ENCODE measurements around the gene ABCC3.

The ABCC3 gene

DNA sequence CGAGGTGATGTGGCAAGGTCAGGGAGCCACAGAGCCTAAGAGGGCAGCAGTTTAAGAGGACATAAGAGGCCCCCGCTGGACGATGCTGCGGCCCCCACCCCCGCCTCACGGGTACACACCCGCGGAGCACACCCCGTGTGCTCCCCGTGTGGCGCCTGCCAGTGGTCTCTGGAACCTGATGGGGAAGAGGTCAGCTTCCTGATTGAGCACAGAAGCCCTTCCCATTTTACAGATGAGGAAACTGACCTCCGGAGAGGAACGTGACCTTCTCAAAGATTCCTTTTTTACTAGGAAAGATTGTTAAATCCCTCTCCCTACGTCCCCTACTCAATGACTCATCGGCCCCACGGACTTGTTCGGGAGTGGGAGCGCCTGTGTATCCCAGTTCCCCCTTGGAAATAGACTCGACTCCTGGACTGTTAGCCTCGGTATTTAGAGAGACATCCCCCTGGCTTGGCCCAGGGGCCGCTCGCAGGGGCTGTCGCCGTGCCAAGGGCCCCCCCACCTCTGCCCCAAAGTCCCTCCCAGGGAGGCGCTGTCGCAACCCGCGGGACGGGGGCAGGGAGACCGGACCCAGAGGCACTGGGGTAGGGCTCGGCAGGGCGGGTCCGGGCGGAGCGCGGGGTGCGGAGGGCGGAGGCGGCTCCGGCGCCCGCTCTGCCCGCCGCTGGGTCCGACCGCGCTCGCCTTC lies at the start of gene ABCC3:
ABCC3 (plus strand) TSS at position 658 of the 691 bp plus-strand sequence. CDS start 56 bp downstream, outside the sequence.
- in situ Hi-C loops (cut with MboI; ENCODE audit: low sequenced_read_pairs) = no loop called here

DNA sequence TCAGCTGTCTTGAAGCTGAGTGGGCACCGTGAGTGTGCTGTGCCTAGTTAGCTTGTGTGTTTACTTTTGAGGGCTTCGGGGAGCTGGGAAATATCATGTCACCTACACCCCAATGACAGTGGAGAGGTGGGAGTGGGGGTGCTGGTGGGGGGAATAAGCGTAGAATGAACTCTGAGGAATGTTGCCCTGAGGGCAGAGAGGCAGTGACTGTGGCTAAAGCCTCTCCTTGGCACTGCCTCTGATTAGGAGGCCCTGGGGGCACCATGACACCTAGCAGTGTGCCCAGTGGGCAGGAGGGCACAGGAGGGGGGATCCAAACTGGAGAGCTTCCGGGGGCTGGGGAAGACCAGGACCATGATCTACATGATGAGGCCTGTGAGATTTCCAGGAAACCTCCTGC lies 49.3 kb upstream of the ABCC3 start:
- in situ Hi-C loops (cut with MboI; ENCODE audit: low sequenced_read_pairs) = no loop called here

- in situ Hi-C loops (cut with MboI; ENCODE audit: low sequenced_read_pairs) = no loop called here
Observed at GRCh38 chr17:50585891-50586290, 48.8 kb upstream of the ABCC3 start.

GRCh38 chr17:50586421-50587247 lies 48.0 kb upstream of the ABCC3 start:
- in situ Hi-C loops (cut with MboI; ENCODE audit: low sequenced_read_pairs) = no loop called here

GRCh38 chr17:50587571-50587970 lies 47.1 kb upstream of the ABCC3 start:
- in situ Hi-C loops (cut with MboI; ENCODE audit: low sequenced_read_pairs) = no loop called here

DNA sequence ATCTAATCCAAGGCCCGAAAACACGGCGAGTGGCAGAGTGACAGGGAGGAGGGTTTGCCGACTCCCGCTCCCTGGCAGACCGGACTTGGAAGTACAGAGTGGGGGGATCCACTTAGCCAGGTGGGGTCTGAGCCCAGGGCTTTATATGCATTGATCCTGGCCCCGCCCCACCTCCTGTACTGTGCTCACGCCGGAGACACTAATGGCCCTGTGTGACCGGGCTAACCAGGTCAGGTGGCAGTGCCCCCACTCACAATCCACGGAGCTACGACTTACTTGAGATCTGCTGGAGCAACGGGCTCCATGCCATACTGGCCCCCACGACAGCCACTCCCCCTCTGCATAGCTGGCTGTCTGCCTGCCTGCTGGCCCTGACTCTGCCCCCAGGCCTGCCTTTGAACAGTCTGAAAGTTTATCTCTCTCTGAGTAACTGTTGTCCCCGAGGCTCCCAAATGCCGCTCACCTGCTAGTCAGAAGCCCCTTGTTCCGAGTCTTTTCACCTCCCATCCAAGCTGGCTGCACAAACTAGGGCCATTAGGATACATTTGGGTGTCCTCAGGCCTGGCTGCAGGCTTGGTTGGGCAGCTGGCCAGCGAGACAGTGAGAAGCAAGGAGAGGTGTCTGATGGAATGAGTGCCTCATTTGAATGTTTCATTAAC lies 46.2 kb upstream of the ABCC3 start:
- in situ Hi-C loops (cut with MboI; ENCODE audit: low sequenced_read_pairs) = no loop called here

DNA sequence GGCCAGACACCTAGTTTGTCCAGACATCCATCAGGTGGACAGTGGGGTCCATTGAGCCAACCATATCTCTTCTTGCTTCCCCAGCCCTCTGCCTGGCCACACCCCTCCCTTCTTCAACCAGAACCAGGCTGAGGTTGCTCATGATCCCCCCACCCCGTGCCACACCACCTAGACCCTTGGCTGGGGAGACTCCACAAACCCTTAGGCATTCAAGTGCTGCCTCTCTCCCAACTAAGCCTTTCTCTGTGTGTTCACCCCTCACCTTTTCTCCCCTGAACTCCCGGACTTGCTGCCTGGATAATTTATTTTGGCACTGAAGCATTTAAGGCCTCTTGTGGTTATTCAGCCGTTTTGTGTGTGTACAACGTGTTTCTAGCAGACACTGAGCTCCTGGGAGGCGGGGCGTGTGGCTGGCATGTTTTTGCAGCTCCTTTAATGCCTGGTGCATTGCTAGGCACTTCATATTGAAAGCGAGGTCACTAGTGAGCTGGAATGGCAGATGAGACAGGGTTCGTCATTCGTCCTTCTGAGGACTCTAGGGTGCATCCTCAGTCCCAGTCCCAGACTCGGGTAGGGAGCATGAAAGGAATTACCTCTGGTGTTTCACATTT lies 45.5 kb upstream of the ABCC3 start:
- in situ Hi-C loops (cut with MboI; ENCODE audit: low sequenced_read_pairs) = no loop called here

- in situ Hi-C loops (cut with MboI; ENCODE audit: low sequenced_read_pairs) = no loop called here
Observed at GRCh38 chr17:50590946-50591737, 43.5 kb upstream of the ABCC3 start.

DNA sequence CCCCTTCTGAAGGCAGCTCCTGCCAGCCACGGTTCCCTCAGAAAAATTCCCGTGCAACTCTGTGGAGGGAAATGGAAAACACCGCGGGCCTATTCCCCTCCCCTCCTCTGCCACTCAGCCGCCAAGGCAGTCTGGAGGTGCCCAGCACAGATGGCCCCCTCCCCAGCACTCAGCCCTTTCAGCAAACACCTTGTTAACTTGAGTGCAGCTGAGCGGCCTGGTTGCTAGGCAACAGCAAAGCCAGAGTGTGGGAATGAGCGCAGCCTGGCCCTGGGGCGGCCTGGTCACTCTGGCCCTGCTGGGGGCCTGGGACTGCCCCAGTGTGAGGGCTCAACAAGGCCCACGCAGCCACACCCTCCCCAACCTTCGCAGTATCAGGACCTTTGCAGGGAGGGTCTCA lies 41.4 kb upstream of the ABCC3 start:
- in situ Hi-C loops (cut with MboI; ENCODE audit: low sequenced_read_pairs) = no loop called here

- in situ Hi-C loops (cut with MboI; ENCODE audit: low sequenced_read_pairs) = no loop called here
Observed at GRCh38 chr17:50594128-50594823, 40.4 kb upstream of the ABCC3 start.

DNA sequence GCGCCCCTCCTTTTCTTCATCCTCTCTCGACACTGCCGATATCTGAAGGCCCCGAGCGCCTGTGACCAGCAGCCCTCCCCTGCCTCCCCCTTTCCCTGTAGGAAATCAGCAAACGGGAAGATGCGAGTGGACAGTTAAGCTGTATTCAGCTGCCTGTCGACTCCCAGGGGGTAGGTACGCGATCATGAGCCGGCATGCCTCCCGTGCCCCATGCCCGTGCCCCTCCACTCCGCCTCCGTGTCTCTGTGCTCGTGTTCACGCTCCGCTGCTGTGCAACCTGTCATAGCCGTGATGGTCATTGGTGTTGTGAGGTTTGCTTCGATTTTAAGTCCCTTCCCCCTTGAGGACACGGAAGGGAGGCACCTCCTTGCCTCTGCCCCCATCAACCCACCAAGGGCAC lies 39.8 kb upstream of the ABCC3 start:
- in situ Hi-C loops (cut with MboI; ENCODE audit: low sequenced_read_pairs) = no loop called here

- in situ Hi-C loops (cut with MboI; ENCODE audit: low sequenced_read_pairs) = no loop called here
Observed at GRCh38 chr17:50596191-50597037, 38.3 kb upstream of the ABCC3 start.

- in situ Hi-C loops (cut with MboI; ENCODE audit: low sequenced_read_pairs) = no loop called here
Observed at GRCh38 chr17:50598487-50598886, 36.2 kb upstream of the ABCC3 start.

DNA sequence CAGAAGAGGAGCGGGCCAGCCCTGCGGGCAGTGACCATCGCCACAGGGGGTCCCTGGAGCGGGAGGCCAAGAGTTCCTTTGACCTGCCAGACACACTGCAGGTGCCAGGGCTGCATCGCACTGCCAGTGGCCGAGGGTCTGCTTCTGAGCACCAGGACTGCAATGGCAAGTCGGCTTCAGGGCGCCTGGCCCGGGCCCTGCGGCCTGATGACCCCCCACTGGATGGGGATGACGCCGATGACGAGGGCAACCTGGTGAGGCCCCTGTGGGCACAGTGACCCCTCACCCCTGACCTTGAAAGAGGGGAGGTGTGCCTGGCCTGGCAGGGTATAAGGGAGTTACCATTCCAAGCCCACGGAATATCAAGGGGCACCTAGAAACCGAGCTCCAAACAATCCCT lies 35.1 kb upstream of the ABCC3 start:
- in situ Hi-C loops (cut with MboI; ENCODE audit: low sequenced_read_pairs) = no loop called here

DNA sequence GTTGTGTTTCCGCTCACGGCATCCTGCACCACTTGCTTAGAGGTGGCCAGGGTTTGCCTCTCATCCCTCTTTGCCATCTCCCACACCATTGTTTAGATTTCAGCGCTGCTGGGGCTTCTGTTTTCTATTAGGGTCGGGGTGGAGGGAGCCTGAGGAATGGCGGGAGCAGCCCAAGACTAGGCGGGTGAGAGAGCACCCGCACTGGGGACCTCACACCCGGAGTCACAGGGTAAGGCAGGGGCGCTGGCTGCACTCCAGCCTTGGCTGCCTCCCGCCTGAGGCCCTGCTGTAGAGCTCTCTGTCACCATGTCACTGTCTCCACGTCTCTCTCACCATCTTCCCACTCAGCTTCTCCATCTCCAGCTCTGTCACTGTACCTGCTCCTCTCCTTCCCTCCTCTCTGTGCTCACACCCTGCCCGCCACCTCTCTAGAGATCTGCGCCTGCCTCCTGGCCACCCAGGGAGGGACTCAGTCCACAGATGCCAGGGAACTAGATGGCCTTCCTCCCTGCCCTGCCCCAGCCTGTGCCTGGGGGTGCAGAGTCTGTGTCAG lies 32.8 kb upstream of the ABCC3 start:
- in situ Hi-C loops (cut with MboI; ENCODE audit: low sequenced_read_pairs) = no loop called here

GRCh38 chr17:50602836-50603235 lies 31.8 kb upstream of the ABCC3 start:
- in situ Hi-C loops (cut with MboI; ENCODE audit: low sequenced_read_pairs) = no loop called here

DNA sequence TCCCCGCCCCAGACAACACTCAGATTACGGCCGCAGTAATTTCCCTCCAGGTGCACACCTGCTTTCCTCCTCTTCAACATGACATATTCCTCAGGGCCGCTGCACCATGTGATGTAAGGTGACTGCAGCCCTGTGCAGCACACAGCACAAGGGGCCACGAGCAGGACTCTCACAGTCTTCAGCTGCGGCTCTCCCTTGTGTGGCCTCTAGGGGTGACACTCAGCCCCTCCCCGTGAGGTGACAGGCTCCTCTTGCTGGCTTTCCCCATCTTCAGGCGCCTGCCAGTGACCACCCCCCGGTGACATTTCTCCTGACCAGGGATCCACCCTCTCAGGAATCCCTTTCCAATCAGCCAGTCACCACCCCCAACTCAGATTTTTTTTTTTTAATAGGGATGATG lies 31.3 kb upstream of the ABCC3 start:
- in situ Hi-C loops (cut with MboI; ENCODE audit: low sequenced_read_pairs) = no loop called here

DNA sequence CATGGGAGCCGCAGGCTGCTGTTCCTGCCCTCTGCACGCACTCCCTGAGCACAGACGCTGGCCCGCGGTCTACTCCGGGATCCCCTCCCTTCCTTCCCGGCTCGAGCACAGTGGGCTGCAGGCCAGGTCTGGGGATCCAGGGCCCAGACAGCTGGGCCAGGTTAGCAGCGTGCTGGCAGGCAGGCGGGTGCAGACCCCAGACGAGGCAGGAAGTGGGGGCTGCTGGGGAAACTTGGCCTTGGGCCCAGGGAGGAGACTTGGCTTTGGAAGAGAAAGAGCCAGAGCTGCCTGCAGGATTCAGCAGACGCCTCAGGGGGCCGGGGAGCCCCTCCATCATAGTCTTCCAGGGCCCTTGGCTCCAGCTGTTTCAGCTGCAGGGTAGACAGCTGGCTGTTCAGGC lies 30.2 kb upstream of the ABCC3 start:
- in situ Hi-C loops (cut with MboI; ENCODE audit: low sequenced_read_pairs) = no loop called here

- in situ Hi-C loops (cut with MboI; ENCODE audit: low sequenced_read_pairs) = no loop called here
Observed at GRCh38 chr17:50605429-50605828, 29.3 kb upstream of the ABCC3 start.
